Glutamatergic neuron (in vitro differentiated cells): Measurements from ENCODE around the gene ZNF674. TPM values are rescaled to one million over a fixed set of nuclear protein-coding genes. Genes with fewer than 3 reads are reported as not detected.
A peak's percentile ranks its signal among the peaks of the same experiment; 100 is the strongest.
"Not testable (repeated sequence)": the region's sequence is repeated elsewhere in the genome, so short reads cannot be mapped to it uniquely, and the experiment has no call there.

Source experiments
- DNase-seq: peaks from one replicate; pipeline ENCODE4 v3.0.0; 2022
- H3K27ac Mint-ChIP-seq: one replicate; pipeline ENCODE4 v1.8.0; 2020; ENCODE audit warnings: mild to moderate bottlenecking, mixed read lengths, inconsistent platforms; ENCODE audit not compliant: unreplicated experiment
- H3K27me3 Mint-ChIP-seq: one replicate; pipeline ENCODE4 v1.8.0; 2020; ENCODE audit warnings: mild to moderate bottlenecking, moderate library complexity, mixed read lengths, inconsistent platforms; ENCODE audit not compliant: unreplicated experiment
- H3K36me3 Mint-ChIP-seq: one replicate; pipeline ENCODE4 v1.8.0; 2020; ENCODE audit warnings: mild to moderate bottlenecking, mixed read lengths, inconsistent platforms; ENCODE audit not compliant: unreplicated experiment
- H3K4me1 Mint-ChIP-seq: one replicate; pipeline ENCODE4 v1.8.0; 2020; ENCODE audit warnings: mild to moderate bottlenecking, low read depth, mixed read lengths, inconsistent platforms; ENCODE audit not compliant: unreplicated experiment
- H3K4me3 Mint-ChIP-seq: one replicate; pipeline ENCODE4 v1.8.0; 2020; ENCODE audit warnings: mild to moderate bottlenecking, mixed read lengths, inconsistent platforms; ENCODE audit not compliant: unreplicated experiment
- H3K9me3 Mint-ChIP-seq: one replicate; pipeline ENCODE4 v1.8.0; 2020; ENCODE audit warnings: mild to moderate bottlenecking, moderate library complexity, mixed read lengths, inconsistent platforms; ENCODE audit not compliant: unreplicated experiment
- total RNA-seq: library from RNA; stranded (reverse); fragmentation: NEBNext Ultra II Directional; extraction: Animal tissue kit (Norgen Biotek cat#: 25700); gene quantifications from one replicate; pipeline ENCODE4 v1.2.1, GENCODE V29; 2021; ENCODE audit not compliant: unreplicated experiment
- TF ChIP-seq, protein P1 (sequence below): fragments of 200-600 bp; sonication (generic); IDR thresholded peaks from one replicate; pipeline ENCODE4 v1.5.0; 2021; ENCODE audit not compliant: partially characterized antibody, unreplicated experiment

The ZNF674 gene
- total RNA-seq, 1 donor from 2014 or later: 6.4 TPM

DNA sequence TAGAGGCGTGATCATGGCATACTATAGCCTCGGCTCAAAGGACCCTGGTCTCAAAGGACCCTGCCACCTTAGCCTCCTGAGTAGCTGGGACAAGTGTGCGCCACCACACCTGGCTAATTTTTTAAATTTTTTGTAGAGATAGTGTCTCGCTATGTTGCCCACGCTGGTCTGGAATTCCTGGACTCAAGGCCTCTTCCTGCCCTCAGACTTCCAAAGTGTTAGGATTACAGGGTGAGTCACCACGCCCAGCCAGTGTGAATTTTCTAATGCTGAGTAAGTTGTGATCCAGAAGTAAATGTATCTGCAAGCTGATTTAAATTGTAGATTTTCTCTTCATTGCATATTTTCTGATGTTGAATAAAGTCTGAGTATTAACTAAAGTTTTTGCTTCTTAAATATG, 2.6 kb upstream of the ZNF674 start:
- Mint-ChIP-seq H3K27ac (no peak overlapping the region), H3K36me3 (no peaks in the 10 kb centered on the region), H3K4me1 (no peaks in the 10 kb centered on the region), H3K27me3 (no peaks in the 10 kb centered on the region), H3K4me3 (no peak overlapping the region), H3K9me3 (no peaks in the 10 kb centered on the region)
- no peak for DNase-seq
- TF ChIP-seq, protein P1, sequence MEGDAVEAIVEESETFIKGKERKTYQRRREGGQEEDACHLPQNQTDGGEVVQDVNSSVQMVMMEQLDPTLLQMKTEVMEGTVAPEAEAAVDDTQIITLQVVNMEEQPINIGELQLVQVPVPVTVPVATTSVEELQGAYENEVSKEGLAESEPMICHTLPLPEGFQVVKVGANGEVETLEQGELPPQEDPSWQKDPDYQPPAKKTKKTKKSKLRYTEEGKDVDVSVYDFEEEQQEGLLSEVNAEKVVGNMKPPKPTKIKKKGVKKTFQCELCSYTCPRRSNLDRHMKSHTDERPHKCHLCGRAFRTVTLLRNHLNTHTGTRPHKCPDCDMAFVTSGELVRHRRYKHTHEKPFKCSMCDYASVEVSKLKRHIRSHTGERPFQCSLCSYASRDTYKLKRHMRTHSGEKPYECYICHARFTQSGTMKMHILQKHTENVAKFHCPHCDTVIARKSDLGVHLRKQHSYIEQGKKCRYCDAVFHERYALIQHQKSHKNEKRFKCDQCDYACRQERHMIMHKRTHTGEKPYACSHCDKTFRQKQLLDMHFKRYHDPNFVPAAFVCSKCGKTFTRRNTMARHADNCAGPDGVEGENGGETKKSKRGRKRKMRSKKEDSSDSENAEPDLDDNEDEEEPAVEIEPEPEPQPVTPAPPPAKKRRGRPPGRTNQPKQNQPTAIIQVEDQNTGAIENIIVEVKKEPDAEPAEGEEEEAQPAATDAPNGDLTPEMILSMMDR: no peak

DNA sequence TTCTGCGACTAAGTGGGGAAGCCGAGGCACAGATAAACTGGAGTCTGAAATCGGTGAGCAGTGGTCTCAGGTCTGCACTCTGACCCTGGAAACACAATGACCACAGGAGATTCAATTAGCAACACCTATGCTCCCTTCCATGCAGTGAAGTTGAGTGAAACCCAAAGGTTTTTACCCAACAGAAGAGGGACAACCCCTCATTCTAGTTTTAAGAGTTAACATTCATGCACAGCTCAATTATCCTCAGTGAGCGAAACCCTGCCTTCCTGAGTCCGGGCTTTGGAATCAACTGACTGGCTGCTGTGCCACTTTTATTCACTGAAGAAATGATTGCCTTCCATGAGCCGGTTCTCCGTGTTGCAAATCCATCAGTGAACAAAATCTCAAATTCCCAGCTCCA, 694 bp downstream of the ZNF674 start:
- H3K27me3 Mint-ChIP-seq, H3K9me3 Mint-ChIP-seq, DNase-seq, H3K4me1 Mint-ChIP-seq, H3K36me3 Mint-ChIP-seq: not testable (repeated sequence)
- Mint-ChIP-seq H3K27ac (peak overlapping the region; percentile 95), H3K4me3 (peak overlapping the region; percentile 95)

DNA sequence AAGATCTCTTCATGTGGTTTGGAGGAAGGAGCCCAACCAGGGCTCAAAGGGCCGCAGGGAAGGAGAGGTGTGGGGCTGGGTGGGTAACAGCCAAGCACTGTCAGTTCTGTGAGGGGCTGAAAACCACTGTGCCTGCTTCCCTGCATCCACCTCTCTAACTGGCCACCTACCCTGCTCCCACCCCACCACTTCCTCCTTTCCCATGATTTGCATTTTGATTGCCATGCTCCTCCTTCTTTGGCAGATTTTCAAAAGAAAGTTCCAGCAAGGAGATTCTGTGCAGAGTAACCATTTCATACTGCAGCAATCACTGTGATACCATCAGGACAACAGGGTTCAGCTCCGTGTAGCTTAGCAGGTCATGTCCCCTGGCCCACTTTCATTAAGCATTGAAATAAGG, 1.8 kb downstream of the ZNF674 start:
- H3K4me1 Mint-ChIP-seq: no peaks in the 10 kb centered on the region
- H3K4me3 Mint-ChIP-seq: no peak overlapping the region
- H3K27ac Mint-ChIP-seq: no peak overlapping the region

DNA sequence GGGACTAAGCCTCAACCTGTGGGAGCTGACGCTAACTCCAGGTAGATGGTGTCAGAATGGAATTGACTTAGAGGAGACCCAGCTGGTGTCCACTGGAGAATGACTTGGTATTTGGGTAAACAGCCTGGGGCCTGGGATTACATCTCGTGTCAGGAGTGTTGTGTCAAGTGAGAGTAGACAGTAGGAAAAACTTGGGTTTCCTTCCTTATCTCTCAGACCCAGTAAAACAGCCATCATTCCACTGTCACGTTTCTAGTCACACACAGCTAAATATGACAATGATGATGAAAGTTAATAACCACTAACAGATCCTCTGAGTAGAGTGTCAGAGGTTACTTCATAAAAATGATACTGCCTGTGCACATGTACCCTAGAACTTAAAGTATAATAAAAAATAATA, 13.8 kb downstream of the ZNF674 start:
- no peak for DNase-seq
- TF ChIP-seq, protein P1: no peak
- Mint-ChIP-seq H3K27ac (no peak overlapping the region), H3K36me3 (no peaks in the 10 kb centered on the region), H3K9me3 (peaks cover 1% of the 10 kb centered on the region), H3K4me1 (no peaks in the 10 kb centered on the region), H3K27me3 (no peaks in the 10 kb centered on the region), H3K4me3 (no peak overlapping the region)

More for the DNA sequence above, 1.8 kb downstream of the ZNF674 start:
- no peak for DNase-seq
- Mint-ChIP-seq H3K9me3 (no peaks in the 10 kb centered on the region), H3K36me3 (no peaks in the 10 kb centered on the region), H3K27me3 (no peaks in the 10 kb centered on the region)
- TF ChIP-seq, protein P1: no peak

DNA sequence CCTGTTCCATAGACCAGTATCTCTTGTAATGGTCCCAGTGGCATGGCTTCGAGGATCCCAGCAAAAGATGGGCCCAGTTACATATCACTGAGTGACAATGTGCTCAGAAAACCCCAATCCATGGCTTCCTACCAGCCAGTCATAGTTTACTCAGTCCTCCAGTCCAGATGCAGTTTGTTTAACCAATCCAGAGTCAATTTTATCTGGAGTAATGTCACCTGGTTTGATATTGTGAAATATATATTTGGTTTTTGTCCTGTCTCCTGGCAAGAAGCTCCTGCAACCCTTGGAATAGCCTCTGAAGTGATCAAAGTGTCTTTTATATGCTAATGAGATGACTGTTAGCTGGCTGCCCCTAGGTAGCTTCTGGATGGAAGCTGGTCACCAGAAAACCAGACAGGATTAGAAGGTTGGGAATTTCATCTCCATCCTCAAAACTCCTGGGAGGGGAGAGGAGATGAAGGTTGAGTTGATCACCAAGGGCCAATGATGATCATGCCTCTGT, 14.8 kb downstream of the ZNF674 start:
- H3K27me3 Mint-ChIP-seq, H3K36me3 Mint-ChIP-seq, H3K4me3 Mint-ChIP-seq, H3K27ac Mint-ChIP-seq, DNase-seq, H3K4me1 Mint-ChIP-seq, H3K9me3 Mint-ChIP-seq: not testable (repeated sequence)

DNA sequence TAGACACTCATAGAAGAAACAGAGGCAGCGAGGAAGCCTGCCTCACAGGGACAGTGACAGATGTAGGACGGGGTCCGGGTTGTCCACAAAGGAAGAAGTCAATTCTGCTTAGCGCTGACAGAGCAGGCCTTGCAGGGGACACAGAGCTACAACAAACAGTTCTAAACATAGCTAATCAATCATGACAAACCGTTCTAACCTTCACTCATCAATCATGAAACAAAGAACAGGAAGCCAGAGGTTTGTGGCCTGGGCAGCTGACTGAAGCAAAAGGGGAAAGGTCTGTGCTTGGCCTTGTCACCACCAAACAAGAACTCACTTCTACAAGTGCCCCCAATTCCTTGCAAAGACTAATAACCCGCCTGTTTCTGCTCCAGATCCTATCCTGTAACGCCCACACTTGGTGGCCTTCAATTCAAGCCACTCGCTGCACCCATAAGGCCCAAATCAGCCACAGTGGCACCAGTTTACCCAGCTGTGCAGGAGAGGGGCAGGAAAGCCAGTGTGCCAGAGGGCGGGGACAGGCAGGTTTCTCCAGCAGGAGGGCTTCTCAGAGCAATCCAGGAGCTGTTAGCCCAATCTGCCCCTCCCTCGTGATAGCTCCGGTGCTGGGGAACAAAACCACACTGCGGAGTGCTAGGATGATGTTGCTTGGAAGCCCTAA, 15.3 kb downstream of the ZNF674 start:
- DNase-seq, H3K4me3 Mint-ChIP-seq, H3K27ac Mint-ChIP-seq, H3K9me3 Mint-ChIP-seq, H3K4me1 Mint-ChIP-seq, H3K36me3 Mint-ChIP-seq, H3K27me3 Mint-ChIP-seq: not testable (repeated sequence)

DNA sequence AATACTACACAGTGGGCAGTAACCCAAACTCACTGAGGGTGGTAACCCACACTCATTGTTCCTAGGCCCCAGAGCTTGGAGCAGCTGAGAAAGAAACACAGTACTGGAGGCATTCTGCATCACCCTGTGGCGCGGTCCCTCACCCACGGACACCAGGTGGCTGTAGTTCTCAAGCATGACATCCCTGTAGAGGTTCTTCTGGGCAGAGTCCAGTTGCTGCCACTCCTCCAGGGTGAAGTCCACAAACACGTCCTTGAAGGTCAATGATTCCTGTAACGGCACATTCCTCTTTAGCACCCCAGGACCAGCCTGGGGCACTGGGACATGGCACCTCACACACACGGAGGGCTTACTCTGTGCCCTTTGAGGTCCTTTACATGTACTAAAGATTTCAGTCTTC, 16.6 kb downstream of the ZNF674 start:
- H3K27me3 Mint-ChIP-seq, H3K36me3 Mint-ChIP-seq, H3K27ac Mint-ChIP-seq, DNase-seq, H3K4me3 Mint-ChIP-seq, H3K4me1 Mint-ChIP-seq, H3K9me3 Mint-ChIP-seq: not testable (repeated sequence)
